Mesenchymal stem cell (in vitro differentiated cells and primary cell): Measurements from ENCODE around the gene DRC3.

Experiments used
- DNase-seq: peaks from one replicate; pipeline ENCODE4 v3.0.0-alpha.2; 2013
- H2AFZ ChIP-seq: one replicate; pipeline ENCODE4 v1.6.1; 2013; ENCODE audit warnings: low read depth, mild to moderate bottlenecking, control low read depth, inconsistent platforms, low read length, moderate library complexity
- H2AK5ac ChIP-seq: 2 replicates; pipeline ENCODE4 v1.6.1; 2013; ENCODE audit warnings: low read length, moderate library complexity, mild to moderate bottlenecking, inconsistent platforms; ENCODE audit not compliant: severe bottlenecking
- H2BK120ac ChIP-seq: one replicate; pipeline ENCODE4 v1.6.1; 2013; ENCODE audit warnings: low read depth, mild to moderate bottlenecking, inconsistent platforms, low read length, moderate library complexity
- H2BK12ac ChIP-seq, 2 experiments: one replicate each; pipeline ENCODE4 v1.6.1; 2013; ENCODE audit warnings: inconsistent platforms in 2 of 2, low read length in 2 of 2, mild to moderate bottlenecking in 2 of 2, moderate library complexity in 2 of 2, control low read depth in 1 of 2
- H2BK15ac ChIP-seq: one replicate; pipeline ENCODE4 v1.6.1; 2013; ENCODE audit warnings: mild to moderate bottlenecking, low read depth, inconsistent platforms; ENCODE audit not compliant: poor library complexity, severe bottlenecking
- H2BK5ac ChIP-seq: 2 replicates; pipeline ENCODE4 v1.6.1; 2013; ENCODE audit warnings: low read depth, mild to moderate bottlenecking, low read length, control low read depth, inconsistent platforms; ENCODE audit not compliant: poor library complexity, severe bottlenecking
- H3K14ac ChIP-seq, 2 experiments: one replicate each; pipeline ENCODE4 v1.6.1; 2013; ENCODE audit warnings: inconsistent platforms in 2 of 2, low read length in 2 of 2, control low read depth in 1 of 2, mild to moderate bottlenecking in 1 of 2, moderate library complexity in 1 of 2
- H3K18ac ChIP-seq, 2 experiments: one replicate each; pipeline ENCODE4 v1.6.1; 2013; ENCODE audit warnings: inconsistent platforms in 2 of 2, low read length in 2 of 2, control low read depth in 1 of 2, low read depth in 1 of 2, mild to moderate bottlenecking in 1 of 2
- H3K23ac ChIP-seq, 2 experiments: one replicate each; pipeline ENCODE4 v1.6.1; 2013; ENCODE audit warnings: inconsistent platforms in 2 of 2, low read length in 2 of 2, mild to moderate bottlenecking in 2 of 2, moderate library complexity in 2 of 2, control low read depth in 1 of 2
- H3K27ac ChIP-seq: 2 replicates; pipeline ENCODE4 v1.5.1; 2013; ENCODE audit warnings: mild to moderate bottlenecking, moderate library complexity, low read length, control low read depth, inconsistent platforms; ENCODE audit not compliant: poor library complexity, severe bottlenecking
- H3K27me3 ChIP-seq, 2 experiments: 2 replicates each; pipeline versions ENCODE4 v1.6.1 to v1.7.0; 2013; ENCODE audit warnings: low read length in 2 of 2, mild to moderate bottlenecking in 2 of 2, moderate library complexity in 2 of 2, control low read depth in 1 of 2, inconsistent platforms in 1 of 2; ENCODE audit not compliant: control insufficient read depth in 1 of 2, insufficient read depth in 1 of 2
- H3K36me3 ChIP-seq, 2 experiments: 2 replicates each; pipeline versions ENCODE4 v1.6.1 to v1.7.0; 2013; ENCODE audit warnings: low read length in 2 of 2, control low read depth in 1 of 2, inconsistent platforms in 1 of 2, low read depth in 1 of 2, mild to moderate bottlenecking in 1 of 2; ENCODE audit not compliant: insufficient read depth in 2 of 2, control insufficient read depth in 1 of 2
- H3K4ac ChIP-seq, 2 experiments: one replicate each; pipeline ENCODE4 v1.6.1; 2013; ENCODE audit warnings: inconsistent platforms in 2 of 2, low read length in 2 of 2, mild to moderate bottlenecking in 2 of 2, moderate library complexity in 2 of 2, control low read depth in 1 of 2, low read depth in 1 of 2
- H3K4me1 ChIP-seq: 2 replicates; pipeline ENCODE4 v1.6.1; 2013; ENCODE audit warnings: low read depth, low read length, control low read depth; ENCODE audit not compliant: control insufficient read depth, insufficient read depth
- H3K4me2 ChIP-seq: 2 replicates; pipeline ENCODE4 v1.6.1; 2013; ENCODE audit warnings: low read length, mild to moderate bottlenecking, inconsistent platforms; ENCODE audit not compliant: poor library complexity, severe bottlenecking
- H3K4me3 ChIP-seq, 2 experiments: 2 replicates each; pipeline versions ENCODE4 v1.5.1 to v1.7.0; 2013; ENCODE audit warnings: low read length in 2 of 2, mild to moderate bottlenecking in 2 of 2, control low read depth in 1 of 2, low read depth in 1 of 2; ENCODE audit not compliant: insufficient read depth in 1 of 2
- H3K79me1 ChIP-seq: replicated peaks from 2 replicates; pipeline ENCODE4 v1.6.1; 2013; ENCODE audit warnings: mild to moderate bottlenecking, control low read depth, low read length, inconsistent platforms; ENCODE audit not compliant: poor library complexity, severe bottlenecking
- H3K9ac ChIP-seq: 2 replicates; pipeline ENCODE4 v1.7.0; 2013; ENCODE audit warnings: mild to moderate bottlenecking, low read length, moderate library complexity
- H3K9me3 ChIP-seq: 2 replicates; pipeline ENCODE4 v1.7.0; 2013; ENCODE audit warnings: mild to moderate bottlenecking, low read length; ENCODE audit not compliant: control insufficient read depth
- H4K8ac ChIP-seq: one replicate; pipeline ENCODE4 v1.6.1; 2013; ENCODE audit warnings: inconsistent platforms, mild to moderate bottlenecking, low read length, moderate library complexity
- H4K91ac ChIP-seq: one replicate; pipeline ENCODE4 v1.6.1; 2013; ENCODE audit warnings: mild to moderate bottlenecking, low read length, inconsistent platforms
- WGBS: methylation state at CpG from one replicate; pipeline ENCODE4 v1.1.7; 2013; ENCODE audit warnings: mixed read lengths; 5-methylcytosine and 5-hydroxymethylcytosine counted together

DRC3 gene

DNA sequence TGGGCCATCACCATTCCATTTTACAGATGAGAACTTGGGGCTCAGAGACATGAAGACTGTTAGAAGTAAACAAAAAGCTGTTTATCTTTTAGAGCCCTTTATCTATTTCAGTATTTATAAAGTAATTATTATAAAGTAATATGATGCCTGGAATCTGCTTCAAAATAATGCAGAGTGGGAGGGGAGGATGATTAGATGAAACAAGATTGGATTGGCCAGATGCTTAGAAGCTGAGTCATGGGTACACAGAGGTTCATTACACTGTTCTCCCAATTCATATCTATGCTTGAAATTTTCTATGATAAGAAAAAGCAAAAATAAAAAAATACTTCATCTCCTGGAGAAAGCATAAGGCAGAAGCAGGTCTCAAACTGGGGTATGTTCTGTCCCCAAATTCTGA lies 29.8 kb upstream of the DRC3 start:
- no peak overlapping the region for H3K27ac ChIP-seq
- no peaks in the 10 kb centered on the region for H3K9me3 ChIP-seq
- H2BK120ac ChIP-seq, result no peak overlapping the region
- no peak overlapping the region for H2BK5ac ChIP-seq
- H3K14ac ChIP-seq, result no peak overlapping the region
- H3K18ac ChIP-seq, result no peak overlapping the region
- H4K8ac ChIP-seq, result no peak overlapping the region
- no peak overlapping the region for H4K91ac ChIP-seq
- DNase-seq, result no peak
- H3K79me1 ChIP-seq, result peaks cover 25% of the 10 kb centered on the region
- no peak overlapping the region for H2BK15ac ChIP-seq
- no peak overlapping the region for H3K23ac ChIP-seq
- H3K4me2 ChIP-seq, result no peak overlapping the region
- H3K36me3 ChIP-seq, result no peaks in the 10 kb centered on the region
- no peak overlapping the region for H2AFZ ChIP-seq
- no peak overlapping the region for H2BK12ac ChIP-seq
- no peak overlapping the region for H3K4ac ChIP-seq
- H3K4me3 ChIP-seq, result peak overlapping the region in 1 of 2 experiments; percentile 23
- H3K9ac ChIP-seq, result no peak overlapping the region
- no peaks in the 10 kb centered on the region for H3K27me3 ChIP-seq
- H3K4me1 ChIP-seq, result peaks cover 24% of the 10 kb centered on the region
- no peak overlapping the region for H2AK5ac ChIP-seq

- Histone ChIP-seq H2BK12ac (no peak overlapping the region), H3K23ac (no peak overlapping the region), H3K4me2 (no peak overlapping the region), H3K9me3 (no peaks in the 10 kb centered on the region), H3K4me3 (peak overlapping the region in 1 of 2 experiments; percentile 23), H3K27me3 (no peaks in the 10 kb centered on the region), H4K8ac (peak overlapping the region; percentile 5), H3K79me1 (peaks cover 22% of the 10 kb centered on the region), H3K9ac (no peak overlapping the region), H2AFZ (no peak overlapping the region), H3K14ac (no peak overlapping the region), H2BK5ac (no peak overlapping the region), H3K4me1 (peaks cover 21% of the 10 kb centered on the region), H3K36me3 (no peaks in the 10 kb centered on the region), H3K18ac (no peak overlapping the region), H2BK15ac (no peak overlapping the region), H3K4ac (no peak overlapping the region), H2BK120ac (no peak overlapping the region), H3K27ac (no peak overlapping the region), H4K91ac (no peak overlapping the region), H2AK5ac (no peak overlapping the region)
- 47% methylated on average over 3 of the region's 3 CpGs for WGBS
- no peak for DNase-seq
Measured at GRCh38 chr17:17943281-17943984, 29.2 kb upstream of the DRC3 start.

DNA sequence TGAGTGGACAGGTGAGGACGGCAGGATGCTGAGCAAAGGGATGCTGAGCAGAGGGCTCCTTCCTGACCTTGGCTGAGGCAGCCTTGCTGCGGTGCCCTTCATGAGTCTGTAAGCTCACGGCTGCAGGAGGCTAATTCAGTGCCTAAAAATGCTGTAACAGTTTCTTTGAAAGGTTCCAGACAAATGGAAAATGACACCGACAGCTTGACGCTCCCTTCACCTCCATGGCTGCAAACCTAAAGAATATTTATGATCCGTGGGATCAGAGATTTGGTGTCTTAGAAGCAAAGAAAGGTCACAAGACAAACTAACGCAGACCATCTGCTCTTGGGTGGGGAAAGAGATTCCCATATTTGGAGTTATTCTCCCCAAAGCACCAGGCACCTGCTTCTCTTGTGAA lies 28.4 kb upstream of the DRC3 start:
- WGBS, result 82% methylated on average over 5 of the region's 7 CpGs
- H3K27me3 ChIP-seq, result no peaks in the 10 kb centered on the region

GRCh38 chr17:17944743-17945142 lies 27.9 kb upstream of the DRC3 start:
- peak overlapping the region; percentile 3 for H4K8ac ChIP-seq
- H2BK12ac ChIP-seq, result no peak overlapping the region
- no peak overlapping the region for H3K27ac ChIP-seq
- no peak overlapping the region for H3K14ac ChIP-seq
- no peaks in the 10 kb centered on the region for H3K9me3 ChIP-seq
- no peak for DNase-seq
- H3K79me1 ChIP-seq, result peaks cover 29% of the 10 kb centered on the region
- H2AK5ac ChIP-seq, result no peak overlapping the region
- H2BK15ac ChIP-seq, result no peak overlapping the region
- no peaks in the 10 kb centered on the region for H3K27me3 ChIP-seq
- H3K36me3 ChIP-seq, result no peaks in the 10 kb centered on the region
- no peak overlapping the region for H3K18ac ChIP-seq
- H4K91ac ChIP-seq, result no peak overlapping the region
- no peak overlapping the region for H2BK120ac ChIP-seq
- H3K4me3 ChIP-seq, result no peak overlapping the region
- no peak overlapping the region for H3K9ac ChIP-seq
- WGBS, result 93% methylated on average over 11 of the region's 11 CpGs
- H2AFZ ChIP-seq, result no peak overlapping the region
- H3K23ac ChIP-seq, result no peak overlapping the region
- H2BK5ac ChIP-seq, result no peak overlapping the region
- peaks cover 19% of the 10 kb centered on the region for H3K4me1 ChIP-seq
- H3K4me2 ChIP-seq, result no peak overlapping the region
- no peak overlapping the region for H3K4ac ChIP-seq

More for the DNA sequence above, 28.4 kb upstream of the DRC3 start:
- DNase-seq, result no peak
- Histone ChIP-seq H3K14ac (no peak overlapping the region), H3K23ac (no peak overlapping the region), H3K79me1 (peaks cover 27% of the 10 kb centered on the region), H2BK5ac (no peak overlapping the region), H3K4ac (no peak overlapping the region), H3K36me3 (no peaks in the 10 kb centered on the region), H3K18ac (no peak overlapping the region), H3K27ac (no peak overlapping the region), H2AK5ac (peak overlapping the region; percentile 2), H3K9ac (no peak overlapping the region), H2BK120ac (no peak overlapping the region), H4K8ac (peak overlapping the region; percentile 19), H3K4me3 (no peak overlapping the region), H2BK15ac (no peak overlapping the region), H3K9me3 (no peaks in the 10 kb centered on the region), H3K4me2 (no peak overlapping the region), H2BK12ac (no peak overlapping the region), H2AFZ (no peak overlapping the region), H4K91ac (no peak overlapping the region), H3K4me1 (peaks cover 19% of the 10 kb centered on the region)
